HEK293 (cell line): ENCODE results near the gene CREB3L1.
A peak's percentile ranks its signal among the peaks of the same experiment; 100 is the strongest.

ENCODE experiments used
- ATF2 ChIP-seq: fragments of 450-650 bp; formaldehyde crosslinking; IDR thresholded peaks from 2 replicates; pipeline ENCODE4 v1.5.1; 2016; ENCODE audit warnings: missing biosample characterization, missing genetic modification characterization, low read depth
- GLIS2 ChIP-seq: fragments of 450-650 bp; formaldehyde crosslinking; IDR thresholded peaks from 2 replicates; pipeline ENCODE4 v1.5.1; 2016; ENCODE audit warnings: missing biosample characterization, missing genetic modification characterization
- HIC1 ChIP-seq: fragments of 450-650 bp; formaldehyde crosslinking; IDR thresholded peaks from 2 replicates; pipeline ENCODE4 v1.5.1; 2016; ENCODE audit warnings: missing biosample characterization, missing genetic modification characterization
- HOXD13 ChIP-seq: sonication (generic); formaldehyde crosslinking; IDR thresholded peaks from 2 replicates; pipeline ENCODE4 v1.8.0; 2022; ENCODE audit warnings: missing genetic modification reagents, borderline replicate concordance
- MZF1 ChIP-seq: fragments of 450-650 bp; formaldehyde crosslinking; IDR thresholded peaks from 2 replicates; pipeline ENCODE4 v1.5.1; 2017; ENCODE audit warnings: missing biosample characterization, missing genetic modification characterization, borderline replicate concordance
- ZBTB26 ChIP-seq: fragments of 450-650 bp; formaldehyde crosslinking; optimal IDR thresholded peaks from 2 replicates; pipeline ENCODE3; 2016; ENCODE audit warnings: missing biosample characterization, mild to moderate bottlenecking, missing genetic modification characterization
- ZBTB8A ChIP-seq: fragments of 450-650 bp; formaldehyde crosslinking; IDR thresholded peaks from 2 replicates; pipeline ENCODE4 v1.5.1; 2016; ENCODE audit warnings: missing biosample characterization, missing genetic modification characterization
- ZFHX2 ChIP-seq: fragments of 450-650 bp; formaldehyde crosslinking; conservative IDR thresholded peaks from 2 replicates; pipeline ENCODE4 v1.5.1; 2016; ENCODE audit warnings: missing biosample characterization, missing genetic modification characterization
- ZFP3 ChIP-seq: fragments of 450-650 bp; formaldehyde crosslinking; IDR thresholded peaks from 2 replicates; pipeline ENCODE4 v1.5.1; 2016; ENCODE audit warnings: low read depth, missing biosample characterization, missing genetic modification characterization
- ZNF114 ChIP-seq: fragments of 450-650 bp; formaldehyde crosslinking; IDR thresholded peaks from 2 replicates; pipeline ENCODE4 v1.5.0; 2017; ENCODE audit warnings: missing biosample characterization, missing genetic modification characterization
- ZNF133 ChIP-seq: fragments of 450-650 bp; formaldehyde crosslinking; IDR thresholded peaks from 2 replicates; pipeline ENCODE4 v1.5.1; 2016; ENCODE audit warnings: missing biosample characterization, missing genetic modification characterization
- ZNF175 ChIP-seq: fragments of 450-650 bp; formaldehyde crosslinking; IDR thresholded peaks from 2 replicates; pipeline ENCODE4 v1.5.1; 2016; ENCODE audit warnings: missing biosample characterization, missing genetic modification characterization
- ZNF501 ChIP-seq: fragments of 450-650 bp; formaldehyde crosslinking; IDR thresholded peaks from 2 replicates; pipeline ENCODE4 v1.5.1; 2016; ENCODE audit warnings: missing biosample characterization, missing genetic modification characterization
- ZNF549 ChIP-seq: fragments of 450-650 bp; IDR thresholded peaks from 2 replicates; pipeline ENCODE4 v1.5.1; 2018; ENCODE audit warnings: missing biosample characterization, missing genetic modification characterization, mild to moderate bottlenecking, inconsistent platforms, moderate library complexity
- ZNF585B ChIP-seq: fragments of 450-650 bp; formaldehyde crosslinking; IDR thresholded peaks from 2 replicates; pipeline ENCODE4 v1.5.1; 2016; ENCODE audit warnings: missing biosample characterization, missing genetic modification characterization
- ZNF664 ChIP-seq: fragments of 450-650 bp; formaldehyde crosslinking; IDR thresholded peaks from 2 replicates; pipeline ENCODE4 v1.5.1; 2016; ENCODE audit warnings: missing biosample characterization, missing genetic modification characterization
- ZSCAN16 ChIP-seq: fragments of 450-650 bp; formaldehyde crosslinking; IDR thresholded peaks from 2 replicates; pipeline ENCODE4 v1.5.1; 2016; ENCODE audit warnings: missing biosample characterization, missing genetic modification characterization
- TF ChIP-seq, protein P1 (sequence below): fragments of 450-650 bp; formaldehyde crosslinking; IDR thresholded peaks from 2 replicates; pipeline ENCODE4 v1.5.1; 2016; ENCODE audit warnings: missing biosample characterization, missing genetic modification characterization
- TF ChIP-seq, protein P2 (sequence below): fragments of 450-650 bp; formaldehyde crosslinking; IDR thresholded peaks from 2 replicates; pipeline ENCODE4 v1.5.1; 2016; ENCODE audit warnings: missing biosample characterization, missing genetic modification characterization

CREB3L1 gene

DNA sequence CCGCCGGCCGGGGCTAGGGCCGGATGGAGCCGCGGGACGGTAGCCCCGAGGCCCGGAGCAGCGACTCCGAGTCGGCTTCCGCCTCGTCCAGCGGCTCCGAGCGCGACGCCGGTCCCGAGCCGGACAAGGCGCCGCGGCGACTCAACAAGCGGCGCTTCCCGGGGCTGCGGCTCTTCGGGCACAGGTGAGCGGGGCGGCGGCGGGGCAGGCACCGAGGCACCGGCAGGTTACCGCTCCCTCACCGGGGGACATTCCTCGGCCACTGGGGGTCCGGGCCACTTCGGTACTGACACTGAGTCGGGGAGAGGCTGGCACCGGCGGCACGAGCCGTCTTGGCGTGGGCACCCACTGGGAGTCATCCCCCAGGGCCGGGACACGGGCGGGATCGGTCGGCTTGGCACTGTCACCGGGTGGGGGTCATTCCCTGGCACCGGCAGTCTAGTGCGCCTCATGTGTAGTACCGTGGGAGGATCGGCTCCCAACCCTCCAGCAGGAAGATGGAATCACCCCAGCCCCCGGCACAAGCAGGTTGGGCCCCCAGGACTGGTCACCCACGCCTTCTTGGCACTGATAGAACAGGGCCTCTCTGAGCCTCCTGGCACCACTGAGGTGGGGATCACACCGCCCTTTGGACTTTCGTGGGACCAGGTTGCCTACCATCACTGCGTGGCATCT, 70.3 kb downstream of the CREB3L1 start (continued):
- TF ChIP-seq, protein P1, sequence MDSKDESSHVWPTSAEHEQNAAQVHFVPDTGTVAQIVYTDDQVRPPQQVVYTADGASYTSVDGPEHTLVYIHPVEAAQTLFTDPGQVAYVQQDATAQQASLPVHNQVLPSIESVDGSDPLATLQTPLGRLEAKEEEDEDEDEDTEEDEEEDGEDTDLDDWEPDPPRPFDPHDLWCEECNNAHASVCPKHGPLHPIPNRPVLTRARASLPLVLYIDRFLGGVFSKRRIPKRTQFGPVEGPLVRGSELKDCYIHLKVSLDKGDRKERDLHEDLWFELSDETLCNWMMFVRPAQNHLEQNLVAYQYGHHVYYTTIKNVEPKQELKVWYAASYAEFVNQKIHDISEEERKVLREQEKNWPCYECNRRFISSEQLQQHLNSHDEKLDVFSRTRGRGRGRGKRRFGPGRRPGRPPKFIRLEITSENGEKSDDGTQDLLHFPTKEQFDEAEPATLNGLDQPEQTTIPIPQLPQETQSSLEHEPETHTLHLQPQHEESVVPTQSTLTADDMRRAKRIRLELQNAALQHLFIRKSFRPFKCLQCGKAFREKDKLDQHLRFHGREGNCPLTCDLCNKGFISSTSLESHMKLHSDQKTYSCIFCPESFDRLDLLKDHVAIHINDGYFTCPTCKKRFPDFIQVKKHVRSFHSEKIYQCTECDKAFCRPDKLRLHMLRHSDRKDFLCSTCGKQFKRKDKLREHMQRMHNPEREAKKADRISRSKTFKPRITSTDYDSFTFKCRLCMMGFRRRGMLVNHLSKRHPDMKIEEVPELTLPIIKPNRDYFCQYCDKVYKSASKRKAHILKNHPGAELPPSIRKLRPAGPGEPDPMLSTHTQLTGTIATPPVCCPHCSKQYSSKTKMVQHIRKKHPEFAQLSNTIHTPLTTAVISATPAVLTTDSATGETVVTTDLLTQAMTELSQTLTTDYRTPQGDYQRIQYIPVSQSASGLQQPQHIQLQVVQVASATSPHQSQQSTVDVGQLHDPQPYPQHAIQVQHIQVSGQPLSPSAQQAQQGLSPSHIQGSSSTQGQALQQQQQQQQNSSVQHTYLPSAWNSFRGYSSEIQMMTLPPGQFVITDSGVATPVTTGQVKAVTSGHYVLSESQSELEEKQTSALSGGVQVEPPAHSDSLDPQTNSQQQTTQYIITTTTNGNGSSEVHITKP (tag by site-specific recombination) = peak; percentile 51; the same call in 1 of the 2 replicates
- TF ChIP-seq ATF2 (tag by site-specific recombination) (no peak), ZNF585B (tag by site-specific recombination) (no peak), MZF1 (tag by site-specific recombination) (no peak), ZBTB8A (tag by site-specific recombination) (peak; percentile 44; the same call in 1 of the 2 replicates), ZNF133 (tag by site-specific recombination) (no peak), ZNF664 (tag by site-specific recombination) (no peak), ZFP3 (tag by site-specific recombination) (no peak), ZNF501 (0 out of 2 replicates have a peak, but pooled peaks have one; percentile 31), ZNF175 (tag by site-specific recombination) (no peak), HIC1 (tag by site-specific recombination) (peak; percentile 66; the same call in 1 of the 2 replicates), GLIS2 (tag by site-specific recombination) (peak; percentile 91), HOXD13 (no peak), ZFHX2 (tag by site-specific recombination) (peak; percentile 83), ZNF549 (tag by site-specific recombination) (no peak), ZSCAN16 (tag by site-specific recombination) (no peak), ZBTB26 (peak; percentile 50), ZNF114 (tag by site-specific recombination) (no peak)
- TF ChIP-seq, protein P2, sequence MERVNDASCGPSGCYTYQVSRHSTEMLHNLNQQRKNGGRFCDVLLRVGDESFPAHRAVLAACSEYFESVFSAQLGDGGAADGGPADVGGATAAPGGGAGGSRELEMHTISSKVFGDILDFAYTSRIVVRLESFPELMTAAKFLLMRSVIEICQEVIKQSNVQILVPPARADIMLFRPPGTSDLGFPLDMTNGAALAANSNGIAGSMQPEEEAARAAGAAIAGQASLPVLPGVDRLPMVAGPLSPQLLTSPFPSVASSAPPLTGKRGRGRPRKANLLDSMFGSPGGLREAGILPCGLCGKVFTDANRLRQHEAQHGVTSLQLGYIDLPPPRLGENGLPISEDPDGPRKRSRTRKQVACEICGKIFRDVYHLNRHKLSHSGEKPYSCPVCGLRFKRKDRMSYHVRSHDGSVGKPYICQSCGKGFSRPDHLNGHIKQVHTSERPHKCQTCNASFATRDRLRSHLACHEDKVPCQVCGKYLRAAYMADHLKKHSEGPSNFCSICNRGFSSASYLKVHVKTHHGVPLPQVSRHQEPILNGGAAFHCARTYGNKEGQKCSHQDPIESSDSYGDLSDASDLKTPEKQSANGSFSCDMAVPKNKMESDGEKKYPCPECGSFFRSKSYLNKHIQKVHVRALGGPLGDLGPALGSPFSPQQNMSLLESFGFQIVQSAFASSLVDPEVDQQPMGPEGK (tag by site-specific recombination) = no peak
